HepG2 (cell line): ENCODE measurements around the gene ACSM5. TPM values are rescaled to one million over a fixed set of nuclear protein-coding genes. Genes with fewer than 3 reads are reported as not detected.

Source experiments
- DPF2 ChIP-seq: sonication (generic); formaldehyde crosslinking; IDR thresholded peaks from 2 replicates; pipeline ENCODE4 v1.4.0; 2020; ENCODE audit warnings: mild to moderate bottlenecking, low read depth, missing genetic modification reagents, borderline replicate concordance
- KLF11 ChIP-seq: IDR thresholded peaks from 2 replicates; pipeline ENCODE4 v1.6.1; 2016; ENCODE audit warnings: missing compliant biosample characterization
- PLRG1 ChIP-seq: fragments of 450-650 bp; conservative IDR thresholded peaks from 2 replicates; pipeline ENCODE4 v1.6.1; 2016
- SATB2 ChIP-seq: sonication (generic); formaldehyde crosslinking; IDR thresholded peaks from 2 replicates; pipeline ENCODE4 v1.5.0; 2020; ENCODE audit warnings: missing genetic modification reagents
- THRA ChIP-seq: sonication (generic); formaldehyde crosslinking; IDR thresholded peaks from 2 replicates; pipeline ENCODE4 v1.4.0; 2020; ENCODE audit warnings: missing genetic modification reagents, borderline replicate concordance
- THYN1 ChIP-seq: sonication (generic); formaldehyde crosslinking; IDR thresholded peaks from 2 replicates; pipeline ENCODE4 v1.8.1; 2023; ENCODE audit warnings: low read depth, mild to moderate bottlenecking, moderate library complexity, missing genetic modification reagents, borderline replicate concordance
- ZBTB3 ChIP-seq: sonication (generic); formaldehyde crosslinking; IDR thresholded peaks from 2 replicates; pipeline ENCODE4 v1.4.0; 2020; ENCODE audit warnings: low read depth, mild to moderate bottlenecking, moderate library complexity, missing genetic modification reagents, borderline replicate concordance
- ZBTB39 ChIP-seq: sonication (generic); formaldehyde crosslinking; IDR thresholded peaks from 2 replicates; pipeline ENCODE4 v1.5.0; 2020; ENCODE audit warnings: missing genetic modification reagents
- ZNF280B ChIP-seq: sonication (generic); formaldehyde crosslinking; IDR thresholded peaks from 2 replicates; pipeline ENCODE4 v1.5.0; 2020; ENCODE audit warnings: missing genetic modification reagents, mild to moderate bottlenecking, borderline replicate concordance
- ZNF337 ChIP-seq: sonication (generic); formaldehyde crosslinking; IDR thresholded peaks from 2 replicates; pipeline ENCODE4 v1.5.1; 2020; ENCODE audit warnings: missing genetic modification reagents, low read depth, mild to moderate bottlenecking, borderline replicate concordance
- ZNF570 ChIP-seq: sonication (generic); formaldehyde crosslinking; IDR thresholded peaks from 2 replicates; pipeline ENCODE4 v1.4.0; 2020; ENCODE audit warnings: mild to moderate bottlenecking, missing genetic modification reagents, borderline replicate concordance
- ZNF598 ChIP-seq: sonication (generic); formaldehyde crosslinking; IDR thresholded peaks from 2 replicates; pipeline ENCODE4 v1.5.1; 2020; ENCODE audit warnings: mild to moderate bottlenecking, missing genetic modification reagents, borderline replicate concordance
- ZNF607 ChIP-seq: sonication (generic); formaldehyde crosslinking; IDR thresholded peaks from 2 replicates; pipeline ENCODE4 v1.5.1; 2020; ENCODE audit warnings: missing genetic modification reagents, mild to moderate bottlenecking, borderline replicate concordance
- ZNF747 ChIP-seq: sonication (generic); formaldehyde crosslinking; IDR thresholded peaks from 2 replicates; pipeline ENCODE4 v1.8.1; 2023; ENCODE audit warnings: missing genetic modification reagents, mild to moderate bottlenecking, borderline replicate concordance
- ZNF784 ChIP-seq: sonication (generic); formaldehyde crosslinking; IDR thresholded peaks from 2 replicates; pipeline ENCODE4 v1.5.1; 2020; ENCODE audit warnings: missing genetic modification reagents, mild to moderate bottlenecking, borderline replicate concordance
- polyA plus RNA-seq, 8 experiments: library from polyadenylated mRNA; depleted of rRNA in 3 of 8; stranded (reverse) in 7 of 8; unstranded in 1 of 8; fragments of >200 nt; fragmentation: Illumina TruSeq in 4 of 8; extraction: Trizol in 4 of 8; gene quantifications; 2 replicates each; pipeline versions ENCODE4 v1.2.1 to v1.2.3, GENCODE V29; 2011 to 2016; ENCODE audit warnings: low read depth in 4 of 8, missing spikeins in 1 of 8, mixed read lengths in 1 of 8; ENCODE audit not compliant: insufficient read depth in 1 of 8
- total RNA-seq, 5 experiments: library from RNA; depleted of rRNA; stranded (reverse); fragments of >200 nt; fragmentation: Illumina TruSeq; extraction: Trizol; gene quantifications; 2 replicates each; pipeline ENCODE4 v1.2.3, GENCODE V29; 2016; ENCODE audit warnings: low read depth in 1 of 5
- TF ChIP-seq, protein P1 (sequence below): sonication (generic); formaldehyde crosslinking; IDR thresholded peaks from 2 replicates; pipeline ENCODE4 v1.4.0; 2020; ENCODE audit warnings: missing genetic modification reagents
- TF ChIP-seq, protein P2 (sequence below): sonication (generic); formaldehyde crosslinking; IDR thresholded peaks from 2 replicates; pipeline ENCODE4 v1.4.0; 2020; ENCODE audit warnings: missing genetic modification reagents, borderline replicate concordance

ACSM5 gene
- total and polyA plus RNA-seq, 2 of the 13 experiments (the other 11 are each of a cell fraction or from before 2014, with no cell fraction given) = 9.1 to 15.0 TPM

DNA sequence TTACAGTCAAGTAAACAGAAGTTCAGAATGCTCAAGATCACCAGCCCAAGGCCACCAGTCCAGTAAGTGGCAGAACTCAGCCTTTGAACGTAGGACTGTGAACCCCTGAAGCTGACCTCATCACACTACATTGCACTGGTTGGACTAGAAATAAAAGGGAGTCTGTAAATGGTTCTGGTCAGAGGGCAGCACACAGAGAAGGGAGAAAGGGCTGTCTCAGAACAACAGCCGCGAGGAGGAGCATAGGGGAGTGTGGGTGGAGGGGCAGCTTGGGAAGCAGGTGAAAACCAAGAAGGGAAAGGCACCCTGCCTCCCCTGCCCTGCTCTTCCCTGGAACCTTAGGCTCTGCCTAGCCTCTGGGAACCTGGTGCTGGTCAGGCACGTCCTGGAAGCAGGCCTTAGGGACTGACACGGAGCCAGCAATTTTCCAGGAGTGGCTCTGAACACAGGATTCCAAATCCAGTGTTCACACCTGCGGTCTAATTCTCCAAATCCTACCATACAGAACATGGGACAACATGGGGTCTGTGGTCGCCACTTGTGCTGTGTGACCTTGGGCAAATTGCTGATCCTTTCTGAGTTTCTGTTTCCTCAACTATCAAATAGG lies 11.8 kb upstream of the ACSM5 start (continued):
- TF ChIP-seq ZNF280B (no peak), ZNF607 (CRISPR knock-in tag) (peak; percentile 32; the same call in 1 of the 2 replicates), ZNF598 (CRISPR knock-in tag) (peak; percentile 46; the same call in 1 of the 2 replicates), SATB2 (CRISPR knock-in tag) (no peak), KLF11 (CRISPR knock-in tag) (no peak), DPF2 (peak; percentile 74; the same call in 1 of the 2 replicates), ZNF784 (CRISPR knock-in tag) (no peak), ZNF570 (no peak), ZBTB39 (CRISPR knock-in tag) (no peak), THRA (CRISPR knock-in tag) (peak; percentile 41; the same call in 1 of the 2 replicates), ZNF337 (CRISPR knock-in tag) (no peak), ZBTB3 (CRISPR knock-in tag) (no peak), PLRG1 (no peak), THYN1 (CRISPR knock-in tag) (no peak), ZNF747 (CRISPR knock-in tag) (no peak)
- TF ChIP-seq, protein P1, sequence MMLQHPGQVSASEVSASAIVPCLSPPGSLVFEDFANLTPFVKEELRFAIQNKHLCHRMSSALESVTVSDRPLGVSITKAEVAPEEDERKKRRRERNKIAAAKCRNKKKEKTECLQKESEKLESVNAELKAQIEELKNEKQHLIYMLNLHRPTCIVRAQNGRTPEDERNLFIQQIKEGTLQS (CRISPR knock-in tag) = peak; percentile 77
- TF ChIP-seq, protein P2, sequence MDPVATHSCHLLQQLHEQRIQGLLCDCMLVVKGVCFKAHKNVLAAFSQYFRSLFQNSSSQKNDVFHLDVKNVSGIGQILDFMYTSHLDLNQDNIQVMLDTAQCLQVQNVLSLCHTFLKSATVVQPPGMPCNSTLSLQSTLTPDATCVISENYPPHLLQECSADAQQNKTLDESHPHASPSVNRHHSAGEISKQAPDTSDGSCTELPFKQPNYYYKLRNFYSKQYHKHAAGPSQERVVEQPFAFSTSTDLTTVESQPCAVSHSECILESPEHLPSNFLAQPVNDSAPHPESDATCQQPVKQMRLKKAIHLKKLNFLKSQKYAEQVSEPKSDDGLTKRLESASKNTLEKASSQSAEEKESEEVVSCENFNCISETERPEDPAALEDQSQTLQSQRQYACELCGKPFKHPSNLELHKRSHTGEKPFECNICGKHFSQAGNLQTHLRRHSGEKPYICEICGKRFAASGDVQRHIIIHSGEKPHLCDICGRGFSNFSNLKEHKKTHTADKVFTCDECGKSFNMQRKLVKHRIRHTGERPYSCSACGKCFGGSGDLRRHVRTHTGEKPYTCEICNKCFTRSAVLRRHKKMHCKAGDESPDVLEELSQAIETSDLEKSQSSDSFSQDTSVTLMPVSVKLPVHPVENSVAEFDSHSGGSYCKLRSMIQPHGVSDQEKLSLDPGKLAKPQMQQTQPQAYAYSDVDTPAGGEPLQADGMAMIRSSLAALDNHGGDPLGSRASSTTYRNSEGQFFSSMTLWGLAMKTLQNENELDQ (CRISPR knock-in tag) = no peak
